Hematopoietic multipotent progenitor cell treated with erythropoietin and hydrocortisone succinate and interleukin-3 and kit ligand, for 15 days (in vitro differentiated cells): ENCODE results near the gene DIP2C.

Experiments used
- DNase-seq: peaks from one replicate; pipeline ENCODE4 v3.0.0-alpha.2; 2015; ENCODE audit warnings: low spot score

DIP2C gene

DNA sequence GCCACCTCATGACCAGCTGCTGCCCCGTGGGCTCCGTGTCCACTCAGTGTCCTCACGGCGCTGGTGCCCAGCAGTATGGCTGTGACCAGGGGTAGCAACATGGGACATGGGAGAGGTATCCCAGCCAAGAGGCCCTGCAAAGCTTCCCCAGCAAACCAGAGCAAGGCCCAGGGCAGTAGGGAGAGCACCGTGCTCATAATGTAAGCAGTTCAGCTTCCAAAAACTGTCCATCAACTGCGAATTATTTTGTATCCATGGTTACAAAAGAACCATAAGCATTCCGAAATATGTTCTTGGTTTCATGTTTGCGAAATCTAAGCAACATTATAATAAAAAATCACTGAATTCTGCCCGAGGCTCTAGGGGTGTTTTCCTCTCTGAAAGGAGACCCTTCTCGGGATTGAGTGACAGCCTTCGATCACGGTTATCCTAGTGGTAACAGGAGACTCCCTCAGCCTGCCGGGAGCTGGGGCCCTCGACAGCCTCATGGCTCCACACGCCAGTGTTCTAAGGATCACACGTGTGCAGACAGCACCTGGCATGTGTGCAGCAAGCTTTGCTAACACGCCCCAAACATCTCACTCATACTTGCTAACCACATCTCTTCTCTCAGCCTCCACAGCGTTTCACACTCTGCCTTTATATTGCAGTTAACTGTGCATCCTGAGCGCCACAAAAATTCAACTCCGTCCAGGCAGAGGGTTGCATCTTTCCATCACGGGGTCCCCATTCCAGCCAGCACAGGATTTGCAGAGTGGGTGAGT lies 117.6 kb downstream of the DIP2C start:
- DNase-seq: no peak

- DNase-seq: no peak
Measured at GRCh38 chr10:571166-571565, 118.3 kb downstream of the DIP2C start.

DNA sequence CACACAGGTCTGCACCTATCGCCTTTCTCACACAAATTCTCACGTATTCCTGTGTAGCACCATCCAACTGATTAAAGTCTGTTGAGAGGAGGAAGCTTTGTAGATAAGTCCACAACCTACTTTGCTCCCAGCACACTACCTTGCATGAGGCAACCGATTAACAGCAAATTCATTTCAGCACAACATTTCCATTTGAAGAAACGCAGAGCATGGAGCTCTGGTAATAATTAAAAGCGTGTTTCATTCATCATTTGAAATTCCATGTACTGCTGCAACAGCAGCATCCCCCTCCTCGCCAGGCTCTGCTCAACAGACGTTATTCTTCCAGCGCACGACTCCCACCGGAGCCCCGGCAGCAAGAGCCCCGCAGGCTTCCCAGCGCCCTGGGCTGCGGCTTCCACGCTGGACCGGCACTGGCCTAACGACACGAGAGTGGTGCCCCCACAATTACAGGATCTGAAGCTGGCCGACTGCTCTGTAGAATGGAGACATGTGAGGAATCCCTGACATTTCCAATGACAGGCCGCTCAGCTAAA lies 118.8 kb downstream of the DIP2C start:
- no peak for DNase-seq

DNA sequence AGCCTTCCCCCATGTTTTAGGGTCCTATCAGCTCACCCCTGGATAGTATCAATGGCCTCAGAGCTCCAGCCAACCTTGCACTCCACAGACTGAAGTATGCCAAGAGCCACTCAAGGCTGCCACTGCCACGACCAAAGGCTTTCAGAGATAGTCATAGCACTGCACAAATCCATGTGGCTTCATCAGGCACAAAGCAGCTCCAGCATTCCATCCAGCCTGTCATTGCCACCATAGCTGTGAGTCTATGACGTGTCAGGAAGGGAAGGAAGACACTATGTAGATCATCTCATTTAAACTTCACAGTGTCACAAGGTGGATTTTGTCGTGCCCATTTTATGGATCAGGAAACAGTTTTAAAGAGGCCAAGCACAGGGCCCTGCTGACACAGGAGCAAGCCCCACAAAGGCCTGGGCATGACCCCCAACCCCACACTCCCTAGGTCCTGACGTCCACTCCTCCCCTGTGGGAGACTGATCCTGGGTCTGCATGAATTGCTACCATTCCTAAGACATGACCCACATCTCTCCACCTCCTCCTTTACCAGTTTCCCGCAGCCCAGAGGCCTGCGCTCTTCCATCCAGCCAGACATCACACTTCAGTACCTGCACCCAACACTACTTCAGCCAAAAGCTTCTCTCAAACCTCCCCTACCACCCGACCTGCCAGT lies 119.4 kb downstream of the DIP2C start:
- no peak for DNase-seq

- DNase-seq: no peak
Measured at GRCh38 chr10:568848-569247, 120.6 kb downstream of the DIP2C start.

DNA sequence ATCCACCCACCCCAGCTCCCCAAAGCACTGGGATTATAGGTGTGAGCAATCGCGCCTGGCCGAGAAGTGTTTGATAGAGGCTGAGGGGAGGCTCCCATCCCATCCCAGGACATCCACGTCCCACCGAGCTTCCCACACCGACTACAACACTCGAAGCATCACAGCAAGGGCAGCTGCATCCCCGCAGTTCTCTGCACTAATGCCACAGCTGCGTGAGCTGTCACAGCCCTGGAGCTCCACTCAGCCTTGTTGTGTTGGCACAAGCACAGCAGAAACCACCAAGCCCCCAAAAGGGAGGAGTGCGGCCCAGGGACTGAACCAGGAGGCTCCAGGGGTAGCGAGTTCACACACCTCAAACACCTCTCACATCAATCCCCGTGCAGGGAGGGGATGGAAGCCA lies 121.6 kb downstream of the DIP2C start:
- DNase-seq: no peak

- no peak for DNase-seq
Measured at GRCh38 chr10:566241-566885, 123.1 kb downstream of the DIP2C start.

DNA sequence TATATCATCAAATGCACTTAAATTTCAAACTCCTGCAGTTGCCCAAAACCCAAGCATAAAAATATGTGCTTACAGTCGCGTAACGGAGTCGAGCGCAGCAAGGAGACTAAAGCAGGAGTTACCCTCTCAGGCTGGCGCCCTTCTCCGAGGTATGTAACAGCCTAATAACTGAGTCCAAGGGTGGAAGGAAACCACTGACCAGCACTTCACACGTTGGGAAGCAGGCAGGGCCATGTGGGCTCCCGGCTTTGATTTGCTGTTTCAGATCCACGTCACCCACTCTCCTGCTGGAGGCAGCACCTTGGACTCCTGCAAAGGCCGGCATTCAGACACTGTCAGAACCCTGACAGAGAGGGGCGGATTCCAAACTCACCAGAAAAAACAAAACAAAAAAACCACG lies 123.8 kb downstream of the DIP2C start:
- no peak for DNase-seq

- no peak for DNase-seq
Measured at GRCh38 chr10:565146-565545, 124.3 kb downstream of the DIP2C start.

- no peak for DNase-seq
Measured at GRCh38 chr10:563827-564226, 125.6 kb downstream of the DIP2C start.

GRCh38 chr10:562142-562541 lies 127.3 kb downstream of the DIP2C start:
- DNase-seq: no peak

- DNase-seq: no peak
Measured at GRCh38 chr10:561721-562120, 127.7 kb downstream of the DIP2C start.

DNA sequence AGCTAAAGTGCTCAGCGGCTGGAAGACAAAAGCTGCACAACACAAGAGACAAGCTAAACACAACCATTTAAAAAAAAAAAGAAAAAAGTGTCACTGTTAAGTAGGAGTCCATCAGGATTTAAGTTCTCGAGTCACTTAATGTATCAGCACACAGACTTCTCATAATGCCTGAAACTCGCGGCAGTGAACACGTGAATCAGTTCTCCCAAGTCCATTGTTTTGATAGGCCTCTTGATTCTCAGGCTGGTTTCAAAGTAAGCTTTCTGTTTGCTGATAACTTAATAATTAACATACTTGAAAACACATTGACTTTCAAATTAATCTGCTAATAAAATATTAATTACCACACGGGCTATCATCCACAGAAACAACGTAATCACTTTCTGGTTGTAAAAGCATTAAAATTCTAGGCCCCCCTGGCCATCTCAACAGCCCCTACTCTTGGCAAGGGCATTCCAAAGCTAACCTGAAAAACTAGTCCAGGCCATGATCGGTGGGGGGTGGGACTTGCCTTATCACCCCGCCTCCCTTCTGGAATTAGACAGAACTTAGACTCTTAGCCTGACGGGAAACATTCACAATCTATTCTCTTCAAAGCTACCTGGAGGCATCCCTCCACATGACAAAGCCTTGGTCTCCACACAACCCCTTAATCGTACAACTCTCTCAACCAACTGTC lies 129.0 kb downstream of the DIP2C start:
- DNase-seq: no peak

DNA sequence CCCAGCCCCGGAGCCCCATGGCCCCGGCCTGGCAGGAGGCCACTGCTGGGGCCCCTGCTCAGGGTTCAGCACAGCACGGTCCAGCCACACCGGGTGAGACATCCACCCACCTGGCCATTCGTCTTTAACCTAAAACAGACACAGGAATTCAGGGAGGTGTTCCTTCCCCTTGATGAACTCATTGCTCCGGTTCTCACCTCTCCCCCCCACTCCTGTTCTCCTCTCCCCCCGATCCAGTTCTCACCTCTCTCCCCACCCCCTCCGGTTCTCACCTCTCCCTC lies 129.8 kb downstream of the DIP2C start:
- DNase-seq: no peak

DNA sequence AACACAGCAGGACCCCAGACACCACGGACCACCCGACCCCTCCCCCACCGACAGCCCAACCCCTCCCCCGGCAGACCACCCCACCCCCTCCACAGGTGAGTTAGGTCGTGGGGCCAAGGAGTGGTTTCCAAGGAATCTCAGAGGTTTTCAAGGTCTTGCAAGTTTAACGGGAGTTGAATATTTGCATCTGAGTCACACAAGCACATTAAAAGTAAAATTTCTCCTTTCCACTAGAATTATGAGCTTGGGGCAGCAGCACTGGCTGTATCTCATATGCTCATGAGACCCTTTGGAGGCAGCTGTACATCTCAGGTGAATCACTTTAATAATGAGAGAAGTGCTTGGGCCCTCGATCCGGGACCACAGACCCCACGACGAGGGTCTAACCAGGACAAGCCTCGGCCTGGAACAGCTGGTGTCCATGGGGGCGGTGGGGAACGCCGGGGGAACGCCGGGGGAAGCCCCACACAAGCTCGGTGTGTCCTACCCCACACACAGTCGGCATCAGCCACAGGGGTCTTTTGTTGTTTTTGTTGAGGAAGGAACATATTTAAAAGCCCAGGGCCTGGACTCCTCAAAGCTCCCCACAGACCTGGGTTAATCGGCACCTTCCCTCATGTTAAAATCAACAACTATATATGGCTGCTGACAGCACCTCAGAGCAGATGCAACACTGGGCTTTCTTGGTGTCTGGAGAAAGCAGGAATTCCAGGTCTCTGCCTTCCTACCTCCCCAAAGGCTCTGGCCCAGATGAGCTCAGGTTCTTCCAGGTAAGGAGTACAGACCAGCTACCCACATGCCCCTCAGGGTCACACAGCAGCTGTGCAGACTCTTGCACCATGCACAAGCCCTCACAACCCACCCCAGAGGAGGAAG lies 130.3 kb downstream of the DIP2C start:
- no peak for DNase-seq

DNA sequence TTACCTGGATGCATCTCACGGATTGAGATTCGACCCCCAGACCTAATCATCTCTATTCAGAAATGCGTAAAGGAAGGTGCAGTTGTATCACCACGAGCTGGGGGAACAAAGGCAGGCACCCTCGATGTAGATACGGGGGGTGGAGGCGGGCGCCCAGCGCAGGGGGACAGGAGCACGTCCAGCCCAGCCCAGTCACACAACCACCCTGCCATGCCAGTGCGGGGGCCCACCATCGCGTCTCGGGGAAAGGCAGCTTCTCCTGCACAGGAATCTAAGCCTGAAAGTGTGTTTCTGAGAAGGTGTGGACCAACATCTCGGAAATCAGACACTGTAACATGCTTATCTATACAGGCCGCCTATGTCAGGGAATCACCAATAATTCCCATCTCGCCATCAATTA lies 131.1 kb downstream of the DIP2C start:
- DNase-seq: no peak

DNA sequence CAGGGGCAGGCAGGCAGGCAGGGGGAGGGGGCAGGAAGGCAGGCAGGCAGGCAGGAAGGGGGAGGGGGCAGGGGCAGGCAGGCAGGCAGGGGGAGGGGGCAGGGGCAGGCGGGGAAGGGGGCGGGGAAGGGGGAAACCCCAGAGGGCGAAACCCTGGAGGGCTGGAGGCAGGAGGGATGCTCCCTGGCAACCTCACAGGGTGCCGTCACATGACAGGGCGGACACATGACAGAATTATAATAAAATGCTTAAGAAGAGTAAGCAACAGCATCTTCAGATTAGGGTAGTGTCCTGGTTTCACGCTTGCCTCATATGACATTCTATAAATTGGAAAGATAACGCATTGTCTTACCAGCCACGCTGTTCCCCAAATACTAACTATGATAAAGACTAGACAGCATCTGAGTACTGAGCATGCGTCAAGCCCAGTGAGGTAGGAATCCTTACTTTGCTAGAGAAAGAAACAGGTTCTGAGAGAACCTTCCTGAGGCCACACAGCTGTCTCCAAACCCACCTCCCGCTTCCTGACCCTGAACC lies 131.6 kb downstream of the DIP2C start:
- DNase-seq: no peak

DNA sequence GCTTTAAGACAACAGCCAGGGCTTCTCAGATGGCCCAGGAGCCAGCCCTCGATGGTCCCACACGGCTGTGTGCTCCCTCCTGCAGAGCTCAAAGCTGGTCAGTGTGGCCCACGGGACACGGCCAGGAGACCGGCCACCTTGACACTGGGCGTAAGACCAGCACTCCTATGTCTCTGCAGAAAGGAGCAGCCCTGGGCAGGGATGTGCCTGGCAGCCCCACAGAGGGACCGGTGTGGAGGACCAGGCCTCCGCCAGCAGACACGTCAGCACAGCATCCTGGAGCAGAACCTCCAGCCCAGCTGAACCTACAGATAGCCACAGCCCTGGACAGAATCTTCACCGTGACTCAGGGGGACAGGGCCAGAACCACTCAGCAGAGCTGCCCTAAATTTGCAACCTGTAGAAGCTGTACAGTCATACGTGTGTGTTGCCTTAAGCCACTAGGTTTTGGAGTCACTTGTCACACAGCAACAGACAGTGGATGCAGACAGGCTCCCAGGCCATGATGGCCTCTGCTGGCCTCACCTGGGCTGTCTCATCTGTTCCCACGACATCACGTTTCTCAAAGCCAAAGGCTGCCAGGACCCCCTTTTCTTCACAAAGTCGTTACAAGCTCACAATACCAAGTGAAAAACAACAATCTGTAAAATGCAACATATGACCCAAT lies 132.4 kb downstream of the DIP2C start:
- DNase-seq: no peak

DNA sequence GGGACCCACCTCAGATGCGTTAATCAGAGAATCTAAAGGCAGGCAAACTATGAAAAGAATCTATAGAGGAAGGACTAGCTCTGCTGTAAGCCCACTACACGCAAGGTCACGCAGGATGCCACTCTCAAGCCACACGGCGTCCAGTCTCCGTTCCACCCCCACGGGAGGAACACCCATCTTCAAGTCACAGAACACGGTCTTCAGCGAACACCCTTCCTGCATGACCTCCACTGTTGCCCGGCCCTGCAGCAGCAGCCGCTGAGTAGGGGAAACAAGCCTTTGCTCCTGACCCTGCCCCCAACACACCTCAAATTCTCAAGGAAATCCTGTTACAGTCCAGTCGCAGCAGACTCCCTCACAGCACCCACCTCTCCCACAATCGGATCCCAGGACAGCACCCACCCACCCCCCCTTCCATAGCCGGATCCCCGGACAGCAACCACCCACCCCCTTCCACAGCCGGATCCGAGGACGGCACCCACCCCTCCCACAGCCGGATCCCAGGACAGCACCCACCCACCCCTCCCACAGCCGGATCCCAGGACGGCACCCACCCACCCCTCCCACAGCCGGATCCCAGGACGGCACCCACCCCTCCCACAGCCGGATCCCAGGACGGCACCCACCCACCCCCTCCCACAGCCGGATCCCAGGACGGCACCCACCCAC lies 133.7 kb downstream of the DIP2C start:
- DNase-seq: no peak

GRCh38 chr10:555281-555680 lies 134.2 kb downstream of the DIP2C start:
- DNase-seq: no peak
